Stimulated activated CD4-positive, alpha-beta T cell treated with anti-CD3 and anti-CD28 coated beads, Interleukin-2, amount 100 ng/mL, for 48 hours (primary cell): ENCODE results near the gene SLC34A1.

Experiments
- DNase-seq, 2 donors: peaks; one replicate each; pipeline ENCODE4 v3.0.0-alpha.2; 2020

SLC34A1 gene

DNA sequence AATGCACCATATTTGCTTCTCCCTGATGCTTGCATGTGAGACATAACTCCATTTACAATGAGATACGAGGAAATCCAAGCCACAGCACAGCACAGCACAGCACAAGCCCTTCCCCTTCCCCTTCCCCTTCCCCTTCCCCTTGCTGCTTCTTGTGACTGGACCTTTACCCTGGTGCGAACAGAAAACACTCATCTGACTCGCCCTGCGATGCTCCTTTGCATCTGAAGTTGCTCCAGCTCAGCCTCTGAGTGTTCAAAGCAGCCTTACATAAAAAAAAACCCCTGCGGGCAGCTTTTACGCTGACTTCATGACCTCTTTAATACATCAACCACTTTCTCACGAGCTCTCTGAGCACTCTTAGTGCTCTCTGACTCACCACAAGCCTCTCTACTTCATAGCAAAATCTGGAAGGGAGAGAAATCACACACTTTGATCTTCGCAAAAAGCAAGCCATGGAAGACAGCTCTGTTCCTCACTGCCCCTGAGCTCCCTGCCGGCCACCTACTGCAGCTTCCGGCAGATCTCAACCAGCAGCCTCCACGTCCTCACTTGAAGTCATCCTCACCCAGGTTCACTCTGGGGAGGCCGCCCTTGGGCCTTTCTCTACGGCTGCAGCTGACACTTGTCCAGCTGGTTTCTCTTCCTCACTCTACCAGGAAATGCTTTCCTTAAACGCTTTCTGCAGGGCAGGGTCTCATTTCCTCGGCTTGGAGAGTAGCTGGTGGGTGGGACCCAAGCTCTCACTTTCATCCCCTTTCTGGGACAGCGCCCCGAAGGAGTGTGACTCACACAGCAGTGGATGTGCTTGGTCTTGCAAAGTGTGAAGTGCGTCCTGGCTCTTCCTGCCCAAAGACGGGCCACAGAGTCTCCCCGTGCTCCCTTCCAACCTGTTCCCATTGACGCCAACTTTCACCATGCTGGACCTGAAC lies 5.3 kb downstream of the SLC34A1 start:
- DNase-seq: peak; percentile 35 to 51

DNA sequence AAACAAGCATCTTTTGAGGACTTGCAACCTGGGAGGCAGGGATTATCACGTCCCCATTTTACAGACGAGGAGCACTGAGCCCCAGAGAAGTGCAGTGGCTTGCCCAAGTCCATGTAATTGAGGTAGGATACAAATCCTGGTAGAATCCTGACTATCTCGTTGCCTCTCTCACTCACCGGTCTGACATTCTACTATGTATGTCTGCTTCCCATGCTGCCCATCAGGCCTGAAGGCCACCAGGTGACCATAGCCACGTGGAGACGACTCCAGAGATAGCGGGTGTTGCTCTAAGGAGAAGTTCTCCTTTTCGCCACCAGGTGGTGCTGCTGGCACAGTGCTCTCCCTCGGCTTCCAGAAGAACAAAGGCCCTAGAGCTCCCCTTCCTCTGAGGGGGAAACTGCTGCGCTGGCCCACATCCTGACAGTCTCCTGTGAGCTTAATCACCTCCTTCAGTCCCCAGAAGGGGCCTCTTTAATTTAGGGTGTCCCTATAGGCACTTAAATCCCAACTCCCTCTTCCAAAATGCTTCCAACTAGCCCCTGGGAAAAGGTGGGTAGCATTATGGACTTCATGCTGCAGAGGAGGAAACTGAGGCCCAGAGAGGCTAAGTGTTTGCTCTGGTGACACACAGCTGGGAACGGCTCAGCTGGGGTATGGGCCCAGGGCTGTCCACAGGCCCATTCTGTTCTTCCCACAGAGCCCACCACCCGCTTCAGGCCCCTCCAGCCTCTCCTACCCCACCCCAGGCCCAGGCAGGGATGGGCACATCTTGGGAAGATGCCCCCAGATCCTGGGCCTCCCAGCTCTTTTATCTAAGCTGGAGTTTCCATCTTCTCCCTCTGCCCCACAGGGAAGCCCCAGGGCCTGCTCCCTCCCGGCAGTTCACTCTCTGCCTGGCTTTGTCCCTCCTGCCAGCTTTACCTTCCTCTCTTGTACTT lies 6.4 kb downstream of the SLC34A1 start:
- DNase-seq: peak; percentile 90

DNA sequence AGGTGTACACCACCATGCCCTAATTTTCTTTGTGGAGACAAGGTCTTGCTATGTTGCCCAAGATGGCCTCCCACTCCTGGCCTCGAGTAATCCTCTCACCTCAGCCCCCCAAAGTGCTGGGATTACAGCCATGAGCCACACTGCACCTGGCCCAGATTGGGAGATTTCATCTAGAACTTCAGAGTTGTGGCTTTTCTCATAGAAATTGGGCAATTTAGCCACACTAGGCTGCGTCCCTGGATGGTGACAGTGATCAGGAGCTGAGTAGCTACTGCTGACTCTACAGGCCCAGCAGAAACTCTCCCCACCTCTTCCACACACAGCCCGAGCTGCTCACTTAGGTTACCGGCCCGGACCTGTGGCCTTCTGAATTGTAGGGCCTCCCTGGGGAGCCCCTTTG lies 8.5 kb downstream of the SLC34A1 start:
- DNase-seq: no peak

DNA sequence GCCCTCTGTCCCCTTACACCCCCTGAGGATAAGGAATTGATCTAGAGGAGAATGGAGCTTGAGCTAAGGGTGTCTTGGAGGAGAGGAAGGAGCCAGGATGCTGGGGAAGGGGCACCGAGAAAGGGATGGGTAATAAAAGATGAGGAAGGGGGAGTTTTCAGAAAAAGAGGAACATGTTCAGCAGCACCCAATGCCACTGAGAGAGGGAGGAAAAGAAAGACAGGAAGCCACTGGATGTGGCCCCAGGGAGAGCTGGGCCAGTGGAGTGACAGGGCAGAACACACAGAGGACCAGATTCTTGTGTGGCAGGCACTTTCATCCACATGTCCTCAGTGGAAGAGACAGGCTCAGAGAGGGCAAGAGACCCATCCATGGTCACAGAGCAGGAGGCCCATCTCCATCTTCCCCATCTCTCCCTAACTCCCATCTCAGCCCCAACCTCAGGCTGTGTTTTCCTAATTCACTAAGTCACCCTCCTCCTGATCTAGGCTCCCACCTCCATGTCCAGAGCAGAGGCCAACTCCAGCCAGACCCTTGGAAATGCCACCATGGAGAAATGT lies 9.1 kb downstream of the SLC34A1 start:
- no peak for DNase-seq

DNA sequence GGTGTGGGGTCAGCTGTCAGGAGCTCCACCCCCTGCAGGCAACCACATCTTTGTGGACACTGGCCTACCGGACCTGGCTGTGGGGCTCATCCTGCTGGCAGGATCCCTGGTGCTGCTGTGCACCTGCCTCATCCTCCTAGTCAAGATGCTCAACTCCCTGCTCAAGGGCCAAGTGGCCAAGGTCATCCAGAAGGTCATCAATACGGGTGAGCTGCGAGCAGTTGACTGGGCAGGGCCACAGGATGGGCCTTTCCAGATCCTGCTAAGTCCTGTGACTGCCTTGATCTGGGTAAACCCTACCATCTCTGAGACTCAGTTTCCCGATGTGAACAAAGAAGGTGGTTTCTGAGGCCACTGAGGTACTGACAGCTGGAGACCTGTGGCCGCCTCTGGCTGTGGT lies 9.8 kb downstream of the SLC34A1 start:
- no peak for DNase-seq

DNA sequence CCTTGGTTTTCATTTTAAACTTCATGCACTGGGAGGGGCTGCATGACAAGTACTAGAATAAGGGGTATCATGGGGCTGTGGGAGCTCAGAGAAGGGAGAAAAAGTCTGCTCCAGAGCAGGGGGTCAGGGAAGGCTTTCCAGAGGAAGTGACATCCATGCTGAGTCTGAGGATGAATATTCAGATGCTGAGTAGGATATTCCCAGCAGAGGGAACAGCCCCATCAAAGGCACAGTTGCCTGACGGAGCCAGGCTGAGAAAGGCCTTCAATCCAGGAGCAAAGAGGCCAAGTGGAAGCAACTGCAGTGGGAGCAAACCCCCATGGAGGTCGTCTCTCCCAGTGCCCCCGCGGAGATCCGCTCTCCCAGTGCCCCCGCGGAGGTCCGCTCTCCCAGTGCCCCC lies 11.8 kb downstream of the SLC34A1 start:
- no peak for DNase-seq

DNA sequence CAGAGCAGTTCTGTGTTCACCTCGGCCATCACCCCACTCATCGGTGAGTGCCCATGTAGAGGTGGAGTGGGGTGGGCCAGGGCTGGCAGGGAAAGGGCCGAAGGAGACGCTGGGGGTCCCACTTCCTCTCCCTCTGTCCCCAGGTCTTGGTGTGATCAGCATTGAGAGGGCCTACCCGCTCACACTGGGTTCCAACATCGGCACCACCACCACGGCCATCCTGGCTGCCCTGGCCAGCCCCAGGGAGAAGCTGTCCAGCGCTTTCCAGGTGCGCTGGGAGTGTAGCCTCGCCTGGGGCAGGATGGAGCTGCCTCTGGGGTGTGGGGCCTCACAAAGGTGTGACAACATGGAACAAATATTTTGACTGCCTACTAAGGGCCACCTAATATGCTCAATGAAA lies 12.6 kb downstream of the SLC34A1 start:
- DNase-seq: no peak

DNA sequence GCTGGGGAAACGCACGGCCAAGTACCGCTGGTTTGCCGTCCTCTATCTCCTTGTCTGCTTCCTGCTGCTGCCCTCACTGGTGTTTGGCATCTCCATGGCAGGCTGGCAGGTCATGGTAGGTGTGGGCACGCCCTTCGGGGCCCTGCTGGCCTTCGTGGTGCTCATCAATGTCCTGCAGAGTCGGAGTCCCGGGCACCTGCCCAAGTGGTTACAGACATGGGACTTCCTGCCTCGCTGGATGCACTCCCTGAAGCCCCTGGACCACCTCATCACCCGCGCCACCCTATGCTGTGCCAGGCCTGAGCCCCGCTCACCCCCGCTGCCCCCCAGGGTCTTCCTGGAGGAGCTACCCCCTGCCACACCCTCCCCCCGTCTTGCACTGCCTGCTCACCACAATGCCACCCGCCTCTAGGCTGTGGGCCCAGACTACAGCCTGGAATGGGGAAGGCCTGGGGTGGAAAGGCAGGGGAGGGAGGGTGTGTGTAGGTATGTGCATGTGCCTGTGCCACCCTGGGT lies 13.7 kb downstream of the SLC34A1 start:
- DNase-seq: no peak

DNA sequence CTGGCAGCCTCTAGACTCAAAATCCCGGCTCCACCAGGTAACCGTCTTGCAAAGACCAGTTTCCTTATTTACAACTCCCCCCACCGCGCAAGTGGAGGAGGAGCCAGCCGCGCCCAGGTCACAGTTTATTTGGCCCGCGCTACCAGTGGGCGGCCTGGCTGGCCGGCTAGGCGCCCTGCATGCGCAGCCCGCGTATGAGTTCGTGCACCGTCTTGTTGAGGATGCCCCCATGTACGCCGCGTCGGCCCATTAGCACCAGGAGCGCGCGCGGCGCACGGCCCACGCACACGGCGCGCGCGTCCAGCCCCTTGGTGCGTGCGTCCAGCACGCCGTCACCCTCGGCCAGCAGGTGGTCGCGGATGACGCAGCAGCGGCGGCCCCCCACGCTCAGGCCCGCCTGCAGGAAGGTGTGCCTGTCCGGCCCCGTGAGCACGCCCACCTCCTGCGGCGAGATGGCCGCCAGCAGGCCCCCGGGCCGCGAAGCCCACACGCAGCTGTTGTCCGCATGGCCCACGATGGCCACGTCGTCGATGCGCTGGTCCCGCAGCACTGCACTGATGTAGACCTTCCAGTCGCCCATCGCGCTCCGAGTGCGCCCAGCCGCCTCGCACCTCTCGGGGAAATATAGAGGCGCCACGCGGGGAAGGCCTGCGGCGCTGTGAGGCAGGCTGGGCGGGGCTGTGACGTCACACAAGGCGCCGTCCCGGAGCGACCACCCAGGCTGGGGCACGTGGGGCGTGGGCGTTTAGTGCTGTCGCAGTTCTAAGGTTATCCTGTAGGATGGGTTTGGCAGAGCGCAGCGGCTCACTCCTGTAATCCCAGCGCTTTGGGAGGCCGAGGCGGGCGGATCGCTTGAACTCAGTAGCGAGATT lies 16.0 kb downstream of the SLC34A1 start, which contains the start of gene PFN3:
Gene PFN3, minus strand, starts transcription at position 665 of the 872 bp plus-strand sequence. Its CDS starts 85 bp downstream, at position 580.
- DNase-seq: no peak

DNA sequence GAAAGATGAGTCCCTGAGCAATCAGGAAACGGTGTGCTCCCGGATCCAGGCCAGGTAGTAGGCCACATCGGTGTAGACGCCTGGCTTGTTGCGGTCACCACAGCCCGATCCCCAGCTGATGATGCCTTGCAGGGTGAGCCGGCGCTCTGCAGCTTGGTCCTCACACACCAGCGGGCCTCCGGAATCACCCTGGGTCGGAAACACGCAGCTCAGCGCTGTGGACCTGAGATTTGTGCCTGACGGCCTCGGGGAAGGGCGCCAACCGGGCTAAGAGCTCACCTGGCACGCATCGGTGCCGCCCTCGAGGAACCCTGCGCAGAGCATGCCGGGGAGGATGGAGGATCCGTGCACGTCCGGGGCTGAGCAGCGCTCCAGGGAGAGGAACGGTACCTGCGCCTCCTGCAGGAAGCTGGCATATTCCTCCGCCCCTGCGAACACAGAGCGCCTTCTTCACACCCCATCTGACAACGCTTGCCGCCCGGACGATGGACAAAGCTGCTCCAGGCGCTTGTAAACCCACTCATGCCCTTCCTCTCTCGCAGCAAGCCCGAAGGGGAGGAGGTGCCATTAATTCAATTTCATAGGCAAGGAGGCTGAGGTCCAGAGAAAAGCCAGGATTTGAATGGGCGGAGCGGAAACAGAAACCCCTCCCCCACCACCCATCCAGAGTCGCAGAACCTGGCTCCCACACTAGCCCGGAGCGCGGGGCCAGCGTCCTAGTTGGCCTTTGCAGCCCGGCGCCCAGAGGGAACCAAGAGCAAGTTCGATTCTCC lies 18.2 kb downstream of the SLC34A1 start:
- peak; percentile 66 for DNase-seq

DNA sequence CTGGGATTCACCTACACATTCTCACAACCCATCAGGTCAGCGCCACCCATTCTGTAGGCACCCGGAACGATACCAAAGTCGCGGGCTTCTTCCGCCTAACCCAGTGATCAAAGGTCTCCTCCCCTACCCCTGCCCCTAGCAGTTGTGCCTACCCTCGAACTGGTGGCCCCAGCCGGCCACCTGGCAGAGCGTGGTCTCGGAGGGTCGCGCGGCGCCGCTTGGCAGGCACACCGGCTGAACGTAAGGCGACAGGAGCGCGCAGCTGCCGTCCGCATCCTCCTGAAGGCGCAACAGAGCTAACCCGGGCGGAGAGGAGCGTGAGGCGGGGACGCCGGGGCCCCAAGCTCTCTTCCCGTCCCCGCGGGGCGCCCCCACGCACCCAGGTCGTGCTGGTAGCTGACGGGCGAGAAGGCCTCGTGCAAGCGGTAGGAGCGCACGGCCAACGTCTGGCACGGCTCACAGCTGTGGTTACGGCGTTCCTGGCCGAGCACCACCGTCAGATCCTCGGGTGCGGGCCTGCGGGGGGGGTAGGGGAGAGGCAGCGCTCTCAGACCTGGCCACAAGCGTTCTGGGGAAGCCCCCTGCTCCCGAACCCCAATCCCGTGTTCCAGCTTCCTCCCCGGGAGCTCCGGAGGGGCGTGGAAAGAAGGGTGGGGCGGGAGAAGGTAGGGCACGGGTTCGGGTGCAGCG lies 19.0 kb downstream of the SLC34A1 start:
- peak in 1 of 2 donors; percentile 37 for DNase-seq

DNA sequence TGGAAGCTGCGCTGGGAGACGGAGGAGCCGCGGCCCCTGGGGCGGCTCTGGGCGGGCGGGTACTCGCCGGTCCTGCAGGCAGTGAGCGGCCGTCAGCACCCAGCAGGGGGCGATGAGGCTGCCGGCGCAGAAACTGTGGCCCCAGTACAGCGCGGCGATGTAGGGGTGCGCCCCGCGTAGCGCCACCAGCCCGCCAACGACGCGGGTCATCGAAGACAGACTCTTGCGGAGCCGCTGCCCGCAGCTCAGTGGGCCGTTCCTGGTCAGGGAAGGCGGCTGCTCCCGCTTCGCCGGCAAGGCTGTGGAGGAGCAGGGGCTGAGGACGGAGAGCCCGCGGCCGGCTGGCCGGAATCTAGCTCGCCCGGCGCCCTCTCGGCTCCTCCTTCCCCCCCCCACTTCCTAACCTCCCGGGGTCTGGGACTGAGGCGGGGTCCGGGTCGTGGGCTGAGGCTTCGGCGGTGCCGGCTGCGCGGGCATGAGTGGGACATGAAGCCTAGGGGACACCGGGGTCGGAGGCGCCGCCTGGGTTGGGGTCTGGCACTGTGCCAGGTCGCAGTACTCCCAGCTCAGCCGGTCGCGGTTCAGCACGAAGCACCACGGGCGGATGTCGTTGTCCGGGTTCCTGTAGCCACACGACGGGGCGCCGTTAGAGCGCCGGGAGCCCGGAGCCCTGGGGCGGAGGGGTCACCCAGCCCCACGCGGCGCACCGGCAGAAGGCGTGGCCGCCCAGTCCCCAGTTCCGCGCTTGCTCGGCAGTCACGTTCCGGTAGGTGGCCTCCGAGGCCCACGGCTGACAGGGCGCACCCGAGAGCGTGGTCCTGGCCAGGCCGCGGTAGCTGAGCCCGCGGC lies 19.8 kb downstream of the SLC34A1 start:
- DNase-seq: peak; percentile 77 to 81

DNA sequence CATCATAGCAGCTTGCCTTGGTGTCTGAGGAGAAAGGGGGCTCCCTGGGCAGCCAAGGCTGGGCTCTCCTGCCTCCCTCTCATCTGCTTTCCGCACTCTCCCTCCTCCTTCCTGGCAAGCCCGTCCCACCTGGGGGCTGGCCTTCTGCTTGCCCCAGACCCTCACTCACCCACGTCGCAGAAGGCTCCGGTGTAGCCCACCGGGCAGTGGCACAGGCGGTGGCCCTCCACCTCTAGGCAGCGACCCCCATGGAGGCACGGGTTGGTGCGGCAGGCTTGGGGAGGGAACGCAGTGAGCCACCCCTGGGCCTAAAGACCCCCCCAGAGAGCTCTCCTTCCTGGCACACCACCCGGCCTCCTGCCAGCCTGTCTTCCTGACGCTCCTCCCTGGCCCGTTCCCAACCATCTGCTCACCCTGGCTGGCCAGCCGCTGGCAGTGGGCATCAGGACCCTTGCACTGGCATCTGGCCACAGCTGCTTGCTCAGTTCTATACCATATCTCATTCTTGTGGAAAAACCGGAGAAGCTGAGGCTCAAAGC lies 20.5 kb downstream of the SLC34A1 start:
- no peak for DNase-seq

DNA sequence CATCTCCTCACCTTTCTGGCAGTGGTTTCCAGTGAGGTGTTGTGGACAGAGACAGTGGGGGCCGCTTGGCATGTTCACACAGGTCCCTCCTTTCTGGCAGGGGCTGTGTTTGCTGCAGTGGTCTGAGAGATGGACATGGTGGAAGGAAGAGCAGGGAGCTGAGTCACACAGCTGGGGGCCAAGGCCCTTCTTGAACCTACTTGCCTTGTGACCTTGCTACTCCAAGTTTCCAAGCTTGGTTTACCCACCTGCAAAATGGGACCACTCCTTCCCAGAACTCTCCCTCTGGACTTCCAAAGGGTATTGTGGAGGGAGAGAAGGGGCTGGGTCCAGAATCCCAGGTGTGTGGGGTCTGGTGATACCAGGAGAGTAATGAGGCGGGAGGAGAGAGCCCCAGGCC lies 21.1 kb downstream of the SLC34A1 start:
- DNase-seq: no peak

DNA sequence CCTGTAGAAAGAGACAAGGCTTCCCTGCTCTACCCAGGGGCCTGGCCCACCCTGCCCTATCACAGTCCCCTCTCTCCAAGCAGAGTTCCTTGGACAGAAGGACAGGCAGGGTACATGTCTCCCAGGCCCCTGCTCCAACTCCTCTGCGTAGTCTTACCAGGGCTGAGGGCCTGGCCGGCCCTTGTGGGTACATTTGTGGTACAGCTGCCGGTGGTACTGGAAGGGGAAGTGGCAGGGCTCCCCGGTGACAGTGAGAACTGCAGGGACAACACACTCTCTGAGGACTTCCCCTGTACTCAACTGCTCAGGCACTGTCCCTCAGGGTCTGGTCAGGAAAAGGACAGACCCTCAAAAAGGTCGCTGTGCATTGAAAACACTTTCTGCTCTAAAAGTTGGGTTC lies 21.6 kb downstream of the SLC34A1 start:
- no peak for DNase-seq

DNA sequence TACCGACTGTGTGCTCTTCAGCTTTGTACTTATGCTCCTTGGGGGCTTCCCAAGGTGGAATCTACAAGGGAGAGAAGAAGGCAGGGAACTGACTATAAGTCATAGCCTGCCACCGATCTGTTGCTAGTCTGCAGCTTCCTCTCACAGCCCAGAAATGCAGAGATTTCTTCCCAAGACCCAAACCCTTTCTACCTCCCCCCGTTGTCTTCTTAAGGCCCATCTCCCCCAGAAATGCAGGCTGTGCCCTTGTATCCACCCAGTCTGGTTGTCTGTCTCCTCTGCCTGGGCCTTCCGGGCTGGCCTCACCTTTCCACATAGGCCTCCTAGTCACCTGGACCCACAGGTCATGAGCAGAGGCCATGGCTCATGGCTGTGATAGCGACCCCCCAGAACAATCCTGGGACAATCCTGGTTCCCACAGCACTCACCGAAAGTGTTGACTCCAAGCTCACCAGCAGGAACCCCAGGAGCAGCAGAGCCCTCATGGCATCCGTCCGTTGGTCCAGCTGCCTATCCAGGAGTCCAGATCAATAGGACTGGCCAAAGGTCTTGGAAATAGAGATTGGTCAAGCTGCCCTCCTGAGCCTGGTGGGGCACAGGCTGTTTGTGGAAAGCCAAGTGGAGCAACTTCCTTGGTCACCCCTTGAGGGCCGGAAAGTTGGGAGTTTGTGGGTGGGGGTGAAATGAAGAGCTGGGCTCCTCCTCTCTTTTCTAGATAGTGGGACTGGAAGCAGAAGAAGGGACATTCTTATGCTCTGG lies 25.0 kb downstream of the SLC34A1 start, which contains the start of gene F12:
Gene F12, minus strand, starts transcription at position 522 of the 759 bp plus-strand sequence. Its CDS starts 37 bp downstream, at position 485.
- DNase-seq: no peak

DNA sequence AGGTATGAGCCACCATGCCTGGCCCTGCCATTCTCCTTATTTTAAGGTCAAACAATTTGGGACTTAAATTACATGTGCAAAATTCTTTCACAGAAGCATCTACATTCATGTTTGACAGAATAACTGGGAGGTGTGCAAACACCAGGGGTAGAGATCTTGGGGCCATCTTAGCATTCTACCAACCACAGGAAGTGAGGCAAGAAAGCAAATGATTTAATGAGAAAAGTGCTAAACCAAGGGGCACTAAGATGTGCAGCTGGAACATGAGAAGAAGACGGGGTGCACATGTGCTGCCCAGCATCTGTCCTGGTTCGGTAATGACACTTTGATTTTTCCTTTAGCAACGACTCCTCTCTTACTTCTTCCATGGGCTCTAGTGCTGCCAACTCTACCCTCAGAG lies 26.3 kb downstream of the SLC34A1 start:
- no peak for DNase-seq

DNA sequence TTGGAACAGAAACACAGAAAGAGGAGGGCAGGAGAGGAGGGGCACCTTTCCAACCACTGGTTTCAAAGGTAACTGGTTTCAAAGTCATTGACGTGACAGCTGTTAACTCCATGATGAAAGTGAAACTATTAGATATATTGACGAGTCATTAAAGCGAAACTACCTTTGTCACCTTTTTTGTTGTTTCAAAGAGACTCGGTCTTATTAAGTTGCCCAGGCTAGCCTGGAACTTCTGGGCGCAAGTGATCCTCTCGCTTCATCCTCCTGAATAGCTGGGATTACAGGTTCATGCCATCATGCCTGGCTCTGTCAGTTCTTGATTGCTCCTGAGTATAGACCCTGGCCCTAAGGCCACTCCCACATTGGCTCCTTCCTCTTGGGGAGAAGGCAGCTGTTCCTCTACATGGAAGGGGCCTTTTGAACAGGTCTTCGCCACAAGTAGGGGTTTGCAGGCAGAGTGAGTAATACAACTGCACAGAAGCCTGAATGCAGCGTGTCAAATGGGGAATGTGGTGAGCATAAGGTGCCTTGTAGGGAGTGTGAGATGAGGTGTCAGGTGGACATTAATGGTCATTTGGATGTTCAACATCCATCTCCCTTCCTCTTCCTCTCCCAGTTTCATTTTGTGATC lies 28.5 kb downstream of the SLC34A1 start:
- DNase-seq: no peak
